RWPE2 (cell line): Measurements from ENCODE around the gene JAZF1.

Experiments used
- ATAC-seq: fragments of 200-7000 bp; cut with Tn5 transposase; 3 replicates; pipeline ENCODE4 v1.9.1; 2021; ENCODE audit warnings: low read depth
- DNase-seq: peaks from one replicate; pipeline ENCODE4 v3.0.0-alpha.2; 2020; ENCODE audit warnings: low spot score
- H3K27ac ChIP-seq: fragments of 450-650 bp; 2 replicates; pipeline ENCODE4 v1.5.1; 2017; ENCODE audit warnings: mild to moderate bottlenecking; ENCODE audit not compliant: poor library complexity, severe bottlenecking
- H3K27me3 ChIP-seq: fragments of 250-450 bp; sonication (Bioruptor Pico); 2 replicates; pipeline ENCODE4 v1.5.1; 2021; ENCODE audit warnings: mild to moderate bottlenecking, moderate library complexity; ENCODE audit not compliant: insufficient read depth, poor library complexity, severe bottlenecking
- H3K36me3 ChIP-seq: fragments of 250-450 bp; sonication (Bioruptor Pico); 2 replicates; pipeline ENCODE4 v1.5.1; 2020; ENCODE audit warnings: low read depth, mild to moderate bottlenecking, moderate library complexity
- H3K4me1 ChIP-seq: fragments of 250-450 bp; sonication (Bioruptor Pico); 2 replicates; pipeline ENCODE4 v1.5.1; 2021; ENCODE audit warnings: mild to moderate bottlenecking, moderate library complexity; ENCODE audit not compliant: insufficient read depth, poor library complexity, severe bottlenecking
- H3K4me3 ChIP-seq: fragments of 250-450 bp; sonication (Bioruptor Pico); 2 replicates; pipeline ENCODE4 v1.5.1; 2021; ENCODE audit warnings: mild to moderate bottlenecking, moderate library complexity; ENCODE audit not compliant: severe bottlenecking
- H3K9me3 ChIP-seq: fragments of 250-450 bp; sonication (Bioruptor Pico); 2 replicates; pipeline ENCODE4 v1.5.1; 2021; ENCODE audit warnings: mild to moderate bottlenecking, moderate library complexity; ENCODE audit not compliant: severe bottlenecking
- TF ChIP-seq, protein P1 (sequence below): fragments of 450-650 bp; IDR thresholded peaks from one replicate; pipeline ENCODE4 v1.5.1; 2017; ENCODE audit warnings: mild to moderate bottlenecking, moderate library complexity; ENCODE audit not compliant: poor library complexity, severe bottlenecking

The JAZF1 gene

DNA sequence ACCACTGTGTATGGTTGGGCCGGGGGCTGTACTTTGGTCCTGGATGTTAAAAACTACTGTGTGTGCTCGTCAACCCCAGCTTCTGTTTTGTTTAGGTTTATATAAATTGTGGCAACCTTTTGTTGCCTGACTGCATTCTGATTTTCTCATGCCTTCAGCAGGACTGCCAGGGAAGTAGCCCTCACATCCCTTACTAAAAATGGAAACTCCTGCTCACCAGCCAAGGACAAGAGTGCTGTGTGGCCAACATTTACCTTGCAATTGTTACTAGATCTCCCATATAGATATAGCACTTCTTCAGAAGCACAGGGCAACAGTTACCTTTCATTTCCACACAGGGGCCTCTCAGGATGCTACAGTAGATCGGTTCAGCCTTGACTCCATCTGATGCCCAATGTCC lies 266.2 kb downstream of the JAZF1 start:
- H3K36me3 ChIP-seq, result no peaks in the 10 kb centered on the region
- TF ChIP-seq, protein P1, sequence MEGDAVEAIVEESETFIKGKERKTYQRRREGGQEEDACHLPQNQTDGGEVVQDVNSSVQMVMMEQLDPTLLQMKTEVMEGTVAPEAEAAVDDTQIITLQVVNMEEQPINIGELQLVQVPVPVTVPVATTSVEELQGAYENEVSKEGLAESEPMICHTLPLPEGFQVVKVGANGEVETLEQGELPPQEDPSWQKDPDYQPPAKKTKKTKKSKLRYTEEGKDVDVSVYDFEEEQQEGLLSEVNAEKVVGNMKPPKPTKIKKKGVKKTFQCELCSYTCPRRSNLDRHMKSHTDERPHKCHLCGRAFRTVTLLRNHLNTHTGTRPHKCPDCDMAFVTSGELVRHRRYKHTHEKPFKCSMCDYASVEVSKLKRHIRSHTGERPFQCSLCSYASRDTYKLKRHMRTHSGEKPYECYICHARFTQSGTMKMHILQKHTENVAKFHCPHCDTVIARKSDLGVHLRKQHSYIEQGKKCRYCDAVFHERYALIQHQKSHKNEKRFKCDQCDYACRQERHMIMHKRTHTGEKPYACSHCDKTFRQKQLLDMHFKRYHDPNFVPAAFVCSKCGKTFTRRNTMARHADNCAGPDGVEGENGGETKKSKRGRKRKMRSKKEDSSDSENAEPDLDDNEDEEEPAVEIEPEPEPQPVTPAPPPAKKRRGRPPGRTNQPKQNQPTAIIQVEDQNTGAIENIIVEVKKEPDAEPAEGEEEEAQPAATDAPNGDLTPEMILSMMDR, result no peak
- DNase-seq, result no peak
- H3K27ac ChIP-seq, result no peak overlapping the region
- H3K9me3 ChIP-seq, result peaks cover 3% of the 10 kb centered on the region
- H3K4me3 ChIP-seq, result no peak overlapping the region
- peaks cover 22% of the 10 kb centered on the region for H3K4me1 ChIP-seq
- H3K27me3 ChIP-seq, result no peaks in the 10 kb centered on the region
- no peak for ATAC-seq

DNA sequence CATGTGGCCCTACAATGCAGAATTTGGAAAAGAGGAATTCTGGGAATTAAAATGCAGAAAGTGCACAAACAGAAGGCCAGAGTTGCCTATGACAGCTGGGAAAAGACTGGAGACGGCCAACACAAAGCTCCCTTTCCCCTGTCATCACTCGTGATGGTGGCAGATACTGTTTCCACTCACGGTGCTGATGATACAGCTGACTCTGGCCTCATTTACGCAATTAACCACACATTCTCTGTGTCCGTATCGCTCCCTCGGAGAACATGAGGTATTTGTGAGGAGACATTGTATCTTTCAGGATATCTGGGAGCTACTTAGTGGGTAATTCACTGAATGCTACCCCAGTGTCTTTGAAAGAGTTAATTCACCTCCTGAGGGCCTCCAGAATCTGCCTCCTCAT lies 267.8 kb downstream of the JAZF1 start:
- Histone ChIP-seq H3K9me3 (peaks cover 3% of the 10 kb centered on the region), H3K4me1 (peaks cover 16% of the 10 kb centered on the region), H3K27me3 (no peaks in the 10 kb centered on the region), H3K4me3 (no peak overlapping the region), H3K27ac (no peak overlapping the region), H3K36me3 (no peaks in the 10 kb centered on the region)
- DNase-seq, result no peak
- TF ChIP-seq, protein P1, result no peak
- ATAC-seq, result no peak

DNA sequence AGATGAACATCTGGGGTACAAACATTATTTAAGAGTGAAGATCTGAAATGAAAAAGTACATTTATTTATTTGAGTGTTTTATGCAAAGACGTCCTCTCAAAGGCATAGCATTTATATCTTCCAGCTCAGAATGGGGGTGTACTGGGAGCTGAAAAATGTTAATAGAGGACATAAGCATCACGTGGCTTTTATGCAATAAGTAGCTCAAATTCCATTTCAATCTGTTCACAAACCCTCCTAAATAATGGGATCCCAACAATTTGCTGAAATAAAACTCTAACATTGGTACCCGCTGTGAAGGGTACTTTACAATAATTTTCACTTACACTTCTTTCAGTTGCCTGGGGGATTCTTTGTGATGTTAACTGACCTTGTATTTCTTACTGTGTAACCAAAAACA lies 268.7 kb downstream of the JAZF1 start:
- TF ChIP-seq, protein P1, result no peak
- H3K36me3 ChIP-seq, result no peaks in the 10 kb centered on the region
- no peak overlapping the region for H3K27ac ChIP-seq
- ATAC-seq (no peak), DNase-seq (no peak)
- no peak overlapping the region for H3K4me3 ChIP-seq
- peaks cover 8% of the 10 kb centered on the region for H3K4me1 ChIP-seq
- H3K9me3 ChIP-seq, result peaks cover 3% of the 10 kb centered on the region
- H3K27me3 ChIP-seq, result no peaks in the 10 kb centered on the region

DNA sequence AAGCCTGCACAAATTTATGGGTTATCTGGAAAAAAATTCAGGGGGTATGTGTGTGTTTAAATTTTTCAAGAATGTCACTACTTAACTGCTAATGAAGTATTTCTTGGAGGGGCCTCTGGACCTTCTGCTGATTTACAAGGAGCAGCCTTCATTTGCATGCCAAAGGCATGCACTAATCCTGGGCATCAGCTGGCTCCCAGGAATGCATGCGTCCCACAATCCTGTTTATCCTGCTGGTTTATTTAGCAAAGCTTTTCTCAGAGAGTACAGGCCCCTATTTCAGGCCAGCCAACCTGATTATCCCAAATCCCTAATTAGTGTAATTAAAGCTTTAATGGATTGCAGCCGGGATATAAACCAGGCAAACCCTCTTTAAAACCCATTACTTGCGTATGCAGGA lies 270.3 kb downstream of the JAZF1 start:
- DNase-seq (no peak), ATAC-seq (no peak)
- Histone ChIP-seq H3K36me3 (no peaks in the 10 kb centered on the region), H3K27me3 (no peaks in the 10 kb centered on the region), H3K9me3 (no peaks in the 10 kb centered on the region), H3K27ac (no peak overlapping the region), H3K4me1 (no peaks in the 10 kb centered on the region), H3K4me3 (no peak overlapping the region)
- TF ChIP-seq, protein P1, result no peak

DNA sequence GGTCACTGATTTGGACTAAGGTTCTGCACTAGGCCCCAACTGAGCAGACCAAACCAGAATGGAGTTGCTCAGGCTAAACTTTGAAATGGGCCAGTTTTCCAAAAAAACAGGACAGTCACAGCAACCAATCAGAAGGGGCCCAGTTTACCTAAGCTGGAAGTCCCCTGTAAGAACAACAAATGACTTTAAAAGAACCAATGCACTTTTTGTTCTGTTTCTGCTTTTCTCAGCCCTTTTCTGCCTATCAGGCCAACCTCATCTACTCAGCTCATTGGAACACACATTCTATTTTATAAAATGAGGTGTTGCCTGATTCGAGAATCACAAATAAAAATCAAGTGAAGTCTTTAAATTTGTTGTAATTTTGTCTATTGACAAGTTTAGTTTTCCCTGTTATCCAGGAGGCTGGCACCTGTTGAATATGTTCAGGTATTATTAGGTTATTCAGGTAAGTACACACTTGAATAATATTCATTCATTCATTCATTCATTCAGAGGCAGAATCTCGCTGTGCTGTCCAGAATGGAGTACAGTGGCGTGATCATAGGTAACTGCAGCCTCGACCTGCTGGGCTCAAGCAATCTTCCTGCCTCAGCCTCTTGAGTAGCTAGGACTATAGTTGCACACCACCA lies 271.9 kb downstream of the JAZF1 start:
- Histone ChIP-seq H3K27ac (no peak overlapping the region), H3K36me3 (no peaks in the 10 kb centered on the region), H3K4me3 (no peak overlapping the region), H3K27me3 (no peaks in the 10 kb centered on the region), H3K4me1 (no peaks in the 10 kb centered on the region), H3K9me3 (no peaks in the 10 kb centered on the region)
- ATAC-seq (no peak), DNase-seq (no peak)
- TF ChIP-seq, protein P1, result no peak
